DMS79 treated with DMSO at 0.1 percent for 48 hours (cell line): ENCODE results near the gene ABHD18.

Experiments used
- DNase-seq: peaks from one replicate; lab custom pipeline; 2025; lab: John Stamatoyannopoulos, UW

The ABHD18 gene

DNA sequence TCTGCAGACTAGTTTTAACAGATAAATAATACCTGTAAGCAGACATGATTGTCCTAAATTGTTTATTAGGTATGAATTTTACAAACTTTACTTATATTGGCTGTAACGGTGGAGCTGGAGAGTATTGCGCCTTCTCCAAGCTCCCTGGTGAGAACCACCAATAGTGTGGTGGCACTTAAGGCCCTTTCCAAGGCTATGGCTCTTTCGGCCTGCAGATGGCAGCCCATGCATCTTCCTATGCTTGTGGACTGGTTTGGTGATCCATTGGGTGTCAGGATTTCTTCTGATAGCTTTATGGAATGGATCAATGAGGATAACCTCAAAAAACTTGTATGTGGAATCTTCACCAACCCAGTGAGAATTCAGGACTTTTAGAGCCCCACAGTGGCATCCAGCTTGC lies 103.7 kb downstream of the ABHD18 start:
- DNase-seq, result no peak

DNA sequence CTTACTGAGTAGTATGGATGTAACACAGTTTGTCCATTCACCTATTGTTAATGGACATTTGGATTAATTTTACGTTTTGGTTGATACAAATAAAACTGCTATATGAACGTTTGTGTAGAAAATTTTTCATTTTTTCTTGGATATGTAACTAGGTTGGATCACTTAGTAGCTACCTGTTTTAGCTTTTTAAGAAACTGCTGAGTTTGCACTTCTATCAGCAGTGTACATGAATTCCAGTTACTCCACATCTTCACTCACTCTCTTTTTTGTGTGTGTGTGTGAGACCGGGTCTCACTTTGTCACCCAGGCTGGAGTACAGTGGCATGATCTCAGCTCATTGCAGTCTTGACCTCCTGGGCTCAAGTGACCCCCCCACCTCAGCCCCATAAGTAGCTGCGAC lies 111.3 kb downstream of the ABHD18 start:
- DNase-seq, result no peak
